Activated T-cell treated with anti-CD3 and anti-CD28 coated beads, Interleukin-2, amount 50 U/mL, for 24 hours (primary cell): ENCODE results near the gene UBE2J2.
"Not testable (repeated sequence)": the region's sequence is repeated elsewhere in the genome, so short reads cannot be mapped to it uniquely, and the experiment has no call there.

ENCODE experiments used
- DNase-seq: peaks from one replicate; pipeline ENCODE4 v3.0.0-alpha.2; 2020
- H3K27ac Mint-ChIP-seq: 2 replicates; pipeline ENCODE4 v1.8.0; 2020; ENCODE audit warnings: mild to moderate bottlenecking, mixed read lengths
- H3K27me3 Mint-ChIP-seq: 2 replicates; pipeline ENCODE4 v1.8.0; 2020; ENCODE audit warnings: mixed read lengths
- H3K36me3 Mint-ChIP-seq: 2 replicates; pipeline ENCODE4 v1.8.0; 2020; ENCODE audit warnings: low read depth, mixed read lengths
- H3K4me1 Mint-ChIP-seq: 2 replicates; pipeline ENCODE4 v1.8.0; 2020; ENCODE audit warnings: low read depth, mixed read lengths
- H3K4me3 Mint-ChIP-seq: 2 replicates; pipeline ENCODE4 v1.8.0; 2020; ENCODE audit warnings: mild to moderate bottlenecking, moderate library complexity, mixed read lengths
- H3K9me3 Mint-ChIP-seq: 2 replicates; pipeline ENCODE4 v1.8.0; 2020; ENCODE audit warnings: mixed read lengths

Gene UBE2J2

GRCh38 chr1:1253972-1254666 is 19.5 kb downstream of the UBE2J2 start:
- no peak overlapping the region for H3K27ac Mint-ChIP-seq
- H3K4me1 Mint-ChIP-seq: peaks cover 17% of the 10 kb centered on the region
- no peak overlapping the region for H3K4me3 Mint-ChIP-seq
- H3K9me3 Mint-ChIP-seq: no peaks in the 10 kb centered on the region
- no peaks in the 10 kb centered on the region for H3K27me3 Mint-ChIP-seq
- no peak for DNase-seq
- peaks cover 71% of the 10 kb centered on the region for H3K36me3 Mint-ChIP-seq

- Mint-ChIP-seq H3K36me3 (peaks cover 64% of the 10 kb centered on the region), H3K4me1 (peaks cover 17% of the 10 kb centered on the region), H3K9me3 (no peaks in the 10 kb centered on the region), H3K27ac (peak overlapping the region; percentile 54), H3K4me3 (no peak overlapping the region), H3K27me3 (no peaks in the 10 kb centered on the region)
- DNase-seq: no peak
These were observed 20.3 kb downstream of the UBE2J2 start for GRCh38 chr1:1253314-1253713.

GRCh38 chr1:1250786-1251284 is 22.8 kb downstream of the UBE2J2 start:
- peak overlapping the region; percentile 94 for H3K27ac Mint-ChIP-seq
- peak overlapping the region; percentile 32 for H3K4me3 Mint-ChIP-seq

GRCh38 chr1:1248009-1248913 is 25.4 kb downstream of the UBE2J2 start:
- H3K27me3 Mint-ChIP-seq, DNase-seq, H3K4me3 Mint-ChIP-seq, H3K9me3 Mint-ChIP-seq, H3K27ac Mint-ChIP-seq: not testable (repeated sequence)
- Mint-ChIP-seq H3K4me1 (peaks cover 17% of the 10 kb centered on the region), H3K36me3 (peaks cover 23% of the 10 kb centered on the region)

More at GRCh38 chr1:1250786-1251284, 22.8 kb downstream of the UBE2J2 start:
- H3K36me3 Mint-ChIP-seq: peaks cover 43% of the 10 kb centered on the region
- peaks cover 17% of the 10 kb centered on the region for H3K4me1 Mint-ChIP-seq
- H3K27me3 Mint-ChIP-seq: peaks cover 2% of the 10 kb centered on the region
- no peaks in the 10 kb centered on the region for H3K9me3 Mint-ChIP-seq
- peak; percentile 82 for DNase-seq

GRCh38 chr1:1247341-1247913 is 26.2 kb downstream of the UBE2J2 start:
- H3K27ac Mint-ChIP-seq: no peak overlapping the region
- H3K4me3 Mint-ChIP-seq: no peak overlapping the region
- H3K36me3 Mint-ChIP-seq: peaks cover 14% of the 10 kb centered on the region
- peaks cover 17% of the 10 kb centered on the region for H3K4me1 Mint-ChIP-seq
- peaks cover 3% of the 10 kb centered on the region for H3K27me3 Mint-ChIP-seq
- DNase-seq: no peak
- H3K9me3 Mint-ChIP-seq: no peaks in the 10 kb centered on the region

GRCh38 chr1:1246577-1247340 is 26.9 kb downstream of the UBE2J2 start, which contains the start of gene C1QTNF12:
C1QTNF12 (minus strand) TSS chr1:1246722; CDS start chr1:1246690, 32 bp downstream.
- Mint-ChIP-seq H3K27me3 (peaks cover 3% of the 10 kb centered on the region), H3K9me3 (no peaks in the 10 kb centered on the region), H3K4me1 (peaks cover 17% of the 10 kb centered on the region), H3K4me3 (no peak within 1 kb of the TSS), H3K27ac (no peak within 1 kb of the TSS), H3K36me3 (peaks cover 8% of the 10 kb centered on the region)
- no peak for DNase-seq

- Mint-ChIP-seq H3K27me3 (peaks cover 3% of the 10 kb centered on the region), H3K4me1 (peaks cover 14% of the 10 kb centered on the region), H3K4me3 (no peak overlapping the region), H3K9me3 (no peaks in the 10 kb centered on the region), H3K27ac (no peak overlapping the region), H3K36me3 (peaks cover 4% of the 10 kb centered on the region)
- DNase-seq: no peak
These were observed 27.7 kb downstream of the UBE2J2 start for GRCh38 chr1:1245817-1246576.

GRCh38 chr1:1245178-1245816 is 28.4 kb downstream of the UBE2J2 start:
- H3K27me3 Mint-ChIP-seq: peaks cover 3% of the 10 kb centered on the region
- H3K9me3 Mint-ChIP-seq: no peaks in the 10 kb centered on the region

GRCh38 chr1:1244192-1244811 is 29.4 kb downstream of the UBE2J2 start:
- H3K4me1 Mint-ChIP-seq: no peaks in the 10 kb centered on the region
- H3K4me3 Mint-ChIP-seq: no peak overlapping the region
- no peak overlapping the region for H3K27ac Mint-ChIP-seq
- peaks cover 3% of the 10 kb centered on the region for H3K27me3 Mint-ChIP-seq
- H3K36me3 Mint-ChIP-seq: no peaks in the 10 kb centered on the region
- H3K9me3 Mint-ChIP-seq: no peaks in the 10 kb centered on the region
- no peak for DNase-seq

More at GRCh38 chr1:1245178-1245816, 28.4 kb downstream of the UBE2J2 start:
- peaks cover 8% of the 10 kb centered on the region for H3K4me1 Mint-ChIP-seq
- H3K27ac Mint-ChIP-seq: no peak overlapping the region
- H3K36me3 Mint-ChIP-seq: peaks cover 2% of the 10 kb centered on the region
- DNase-seq: no peak
- no peak overlapping the region for H3K4me3 Mint-ChIP-seq

GRCh38 chr1:1243807-1244191 is 29.9 kb downstream of the UBE2J2 start:
- H3K36me3 Mint-ChIP-seq: no peaks in the 10 kb centered on the region
- no peaks in the 10 kb centered on the region for H3K4me1 Mint-ChIP-seq
- H3K4me3 Mint-ChIP-seq: no peak overlapping the region
- H3K9me3 Mint-ChIP-seq: no peaks in the 10 kb centered on the region
- no peak overlapping the region for H3K27ac Mint-ChIP-seq
- peaks cover 3% of the 10 kb centered on the region for H3K27me3 Mint-ChIP-seq
- DNase-seq: no peak

GRCh38 chr1:1243266-1243660 is 30.4 kb downstream of the UBE2J2 start:
- DNase-seq: no peak
- H3K9me3 Mint-ChIP-seq: no peaks in the 10 kb centered on the region
- no peak overlapping the region for H3K27ac Mint-ChIP-seq
- H3K27me3 Mint-ChIP-seq: peaks cover 3% of the 10 kb centered on the region
- no peaks in the 10 kb centered on the region for H3K4me1 Mint-ChIP-seq
- H3K36me3 Mint-ChIP-seq: no peaks in the 10 kb centered on the region
- H3K4me3 Mint-ChIP-seq: no peak overlapping the region

GRCh38 chr1:1242461-1243265 is 31.0 kb downstream of the UBE2J2 start:
- Mint-ChIP-seq H3K4me3 (no peak overlapping the region), H3K36me3 (no peaks in the 10 kb centered on the region), H3K4me1 (no peaks in the 10 kb centered on the region), H3K9me3 (no peaks in the 10 kb centered on the region), H3K27me3 (peaks cover 3% of the 10 kb centered on the region), H3K27ac (no peak overlapping the region)
- no peak for DNase-seq
